Measurements from ENCODE around the gene EPB41L4A.

Gene EPB41L4A

DNA sequence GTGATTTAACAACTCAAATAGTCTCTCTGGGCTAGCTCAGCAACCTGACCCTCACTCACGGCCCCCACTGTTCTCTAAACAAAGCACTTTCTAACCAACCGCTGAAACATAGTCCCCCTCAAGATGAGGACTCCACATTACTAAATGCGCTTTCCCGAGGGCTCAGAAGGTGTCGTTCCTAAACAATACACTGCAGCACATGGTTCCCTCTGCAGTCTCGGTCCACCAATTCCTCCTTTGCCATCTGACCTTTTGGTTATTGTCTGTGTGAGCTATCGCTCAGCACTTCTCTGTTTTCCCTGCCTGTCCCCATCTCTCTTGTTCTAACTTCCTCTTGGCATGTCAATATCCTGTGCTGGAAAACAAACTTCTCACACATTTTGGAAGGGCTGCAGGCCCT lies 7.2 kb downstream of the EPB41L4A start:
- TF ChIP-seq GATA3 (IDR thresholded peaks at IDR 0.05; ENCODE audit: low read depth, low read length) (no peak), GATA2 (IDR thresholded peaks at IDR 0.05; ENCODE audit: low read depth, low read length) (no peak)

DNA sequence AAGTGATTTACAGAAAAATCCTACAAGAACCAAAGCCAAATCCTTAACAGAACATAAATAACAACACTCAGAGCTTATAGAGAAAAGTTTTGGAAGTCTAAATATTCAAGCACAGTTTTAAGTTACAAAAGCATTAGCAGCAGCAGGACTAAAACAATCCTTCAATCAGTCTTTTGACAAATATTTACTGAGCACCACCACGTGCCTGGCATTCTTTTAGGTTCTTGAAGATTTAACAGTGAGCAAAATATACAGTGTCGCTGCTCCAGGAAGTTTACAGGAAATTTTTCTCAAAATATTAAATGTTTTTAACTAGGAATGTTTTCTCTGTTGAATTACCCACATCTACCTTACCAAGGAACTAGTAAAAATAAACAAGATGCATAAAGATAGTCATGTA lies 11.4 kb downstream of the EPB41L4A start:
- TF ChIP-seq GATA3 (IDR thresholded peaks at IDR 0.05; ENCODE audit: low read depth, low read length) (no peak), GATA2 (IDR thresholded peaks at IDR 0.05; ENCODE audit: low read depth, low read length) (no peak)

- TF ChIP-seq GATA2 (IDR thresholded peaks at IDR 0.05; ENCODE audit: low read depth, low read length) (no peak), GATA3 (IDR thresholded peaks at IDR 0.05; ENCODE audit: low read depth, low read length) (no peak)
Observed at GRCh38 chr5:112407240-112407639, 11.8 kb downstream of the EPB41L4A start.

DNA sequence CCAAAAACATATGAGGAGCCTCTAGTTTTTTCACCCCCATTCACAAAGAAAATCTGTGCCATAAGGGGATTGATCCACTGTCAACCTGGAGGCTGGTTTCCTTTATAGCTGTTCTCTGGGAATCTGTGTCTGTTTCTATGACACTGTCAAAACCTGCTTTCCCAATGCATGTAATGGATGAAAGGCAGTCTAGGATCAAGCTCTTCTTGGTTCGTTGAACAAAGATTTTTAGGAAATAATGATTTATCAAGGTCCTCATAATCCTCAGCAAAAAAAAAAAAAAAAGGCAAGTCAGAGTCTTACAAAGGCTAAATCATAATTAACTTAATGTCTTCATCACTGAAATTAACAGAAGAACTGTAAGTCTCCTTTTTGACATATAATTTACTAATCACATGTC lies 16.0 kb downstream of the EPB41L4A start:
- no peak for TF ChIP-seq GATA3 (IDR thresholded peaks at IDR 0.05; ENCODE audit: low read depth, low read length)
- no peak for TF ChIP-seq GATA2 (IDR thresholded peaks at IDR 0.05; ENCODE audit: low read depth, low read length)

GRCh38 chr5:112401924-112402323 lies 17.2 kb downstream of the EPB41L4A start:
- TF ChIP-seq GATA2 (IDR thresholded peaks at IDR 0.05; ENCODE audit: low read depth, low read length) (no peak), GATA3 (IDR thresholded peaks at IDR 0.05; ENCODE audit: low read depth, low read length) (no peak)

- TF ChIP-seq GATA3 (IDR thresholded peaks at IDR 0.05; ENCODE audit: low read depth, low read length): no peak
- TF ChIP-seq GATA2 (IDR thresholded peaks at IDR 0.05; ENCODE audit: low read depth, low read length): no peak
Observed at GRCh38 chr5:112397690-112398089, 21.4 kb downstream of the EPB41L4A start.

- no peak for TF ChIP-seq GATA2 (IDR thresholded peaks at IDR 0.05; ENCODE audit: low read depth, low read length)
- TF ChIP-seq GATA3 (IDR thresholded peaks at IDR 0.05; ENCODE audit: low read depth, low read length): no peak
Observed at GRCh38 chr5:112396430-112396829, 22.6 kb downstream of the EPB41L4A start.

DNA sequence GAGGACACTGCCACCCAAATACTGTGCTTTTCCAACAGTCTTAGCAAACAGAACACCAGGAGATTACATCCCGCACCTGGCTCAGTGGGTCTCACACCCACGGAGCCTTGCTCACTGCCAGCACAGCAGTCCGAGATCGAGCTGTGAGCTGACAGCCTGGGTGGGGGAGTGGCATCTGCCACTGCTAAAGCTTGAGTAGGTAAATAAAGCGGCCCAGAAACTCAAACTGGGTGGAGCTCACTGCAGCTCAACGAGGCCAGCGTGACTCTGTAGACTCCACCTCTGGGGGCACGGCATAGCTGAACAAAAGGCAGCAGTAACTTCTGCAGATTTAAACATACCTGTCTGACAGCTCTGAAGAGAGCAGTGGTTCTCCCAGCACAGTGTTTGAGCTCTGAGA lies 28.8 kb downstream of the EPB41L4A start:
- TF ChIP-seq GATA2 (IDR thresholded peaks at IDR 0.05; ENCODE audit: low read depth, low read length) (no peak), GATA3 (IDR thresholded peaks at IDR 0.05; ENCODE audit: low read depth, low read length) (no peak)

- TF ChIP-seq GATA3 (IDR thresholded peaks at IDR 0.05; ENCODE audit: low read depth, low read length): no peak
- no peak for TF ChIP-seq GATA2 (IDR thresholded peaks at IDR 0.05; ENCODE audit: low read depth, low read length)
Observed at GRCh38 chr5:112388739-112389138, 30.3 kb downstream of the EPB41L4A start.

- TF ChIP-seq GATA3 (IDR thresholded peaks at IDR 0.05; ENCODE audit: low read depth, low read length): no peak
- no peak for TF ChIP-seq GATA2 (IDR thresholded peaks at IDR 0.05; ENCODE audit: low read depth, low read length)
Observed at GRCh38 chr5:112388074-112388473, 31.0 kb downstream of the EPB41L4A start.

- TF ChIP-seq GATA2 (IDR thresholded peaks at IDR 0.05; ENCODE audit: low read depth, low read length) (no peak), GATA3 (IDR thresholded peaks at IDR 0.05; ENCODE audit: low read depth, low read length) (no peak)
Observed at GRCh38 chr5:112386766-112387165, 32.3 kb downstream of the EPB41L4A start.

DNA sequence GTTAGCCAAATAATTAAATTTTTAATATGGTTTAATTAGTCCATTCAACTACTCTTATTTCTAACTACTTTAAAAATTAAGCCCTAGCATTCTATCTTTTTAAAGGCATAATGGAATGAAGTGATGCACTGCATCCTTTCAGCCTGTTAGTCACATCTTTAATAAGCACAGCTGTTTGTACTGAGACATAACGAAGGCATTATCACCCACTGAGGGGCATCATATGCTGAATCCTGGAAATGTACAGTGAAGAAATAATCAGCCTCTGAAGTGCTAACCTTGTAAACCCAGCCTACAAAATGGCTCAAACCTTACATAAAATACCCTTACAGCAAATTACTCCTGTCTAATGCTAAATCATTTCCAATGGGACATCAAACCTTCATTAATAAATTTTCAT lies 33.1 kb downstream of the EPB41L4A start:
- TF ChIP-seq GATA3 (IDR thresholded peaks at IDR 0.05; ENCODE audit: low read depth, low read length): no peak
- no peak for TF ChIP-seq GATA2 (IDR thresholded peaks at IDR 0.05; ENCODE audit: low read depth, low read length)

DNA sequence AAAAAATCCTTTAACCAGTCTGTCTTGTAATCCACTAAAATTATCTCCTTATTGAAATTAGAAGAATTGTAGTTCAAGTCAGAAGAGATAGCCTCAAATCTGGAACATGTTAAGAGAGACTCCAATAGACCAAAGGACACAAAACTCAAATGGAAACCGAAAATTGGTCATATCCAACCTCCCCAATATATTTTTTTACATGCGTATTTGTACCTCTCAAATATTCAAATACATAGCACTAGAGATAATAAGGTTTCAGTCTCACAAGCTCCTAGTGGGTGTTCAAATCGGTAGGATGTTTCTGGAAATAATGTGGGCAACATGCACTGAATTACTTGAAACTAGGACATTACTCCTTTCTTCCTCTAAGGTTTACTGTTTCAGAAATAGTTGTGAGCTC lies 33.5 kb downstream of the EPB41L4A start:
- TF ChIP-seq GATA3 (IDR thresholded peaks at IDR 0.05; ENCODE audit: low read depth, low read length) (no peak), GATA2 (IDR thresholded peaks at IDR 0.05; ENCODE audit: low read depth, low read length) (no peak)

GRCh38 chr5:112384523-112384922 lies 34.6 kb downstream of the EPB41L4A start:
- TF ChIP-seq GATA2 (IDR thresholded peaks at IDR 0.05; ENCODE audit: low read depth, low read length) (no peak), GATA3 (IDR thresholded peaks at IDR 0.05; ENCODE audit: low read depth, low read length) (no peak)

DNA sequence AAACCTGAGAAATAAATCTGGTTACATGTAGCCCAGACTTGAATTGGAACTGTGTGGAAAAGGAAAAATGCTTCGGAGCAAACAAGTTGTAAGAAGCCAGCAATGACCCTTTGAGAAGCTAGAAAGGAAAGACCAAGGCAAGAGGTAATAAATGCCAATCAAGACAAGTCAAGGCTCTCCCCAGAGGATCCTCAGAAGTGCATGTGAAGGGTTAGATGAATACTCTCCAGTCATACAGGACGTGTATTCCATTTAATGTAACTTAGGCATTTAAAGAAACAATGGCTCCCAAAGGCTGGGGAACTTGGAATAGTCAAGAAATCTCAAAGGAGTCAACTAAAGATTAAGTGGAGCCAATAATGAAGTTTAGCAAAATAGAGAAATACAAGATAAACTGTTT lies 36.2 kb downstream of the EPB41L4A start:
- TF ChIP-seq GATA3 (IDR thresholded peaks at IDR 0.05; ENCODE audit: low read depth, low read length) (no peak), GATA2 (IDR thresholded peaks at IDR 0.05; ENCODE audit: low read depth, low read length) (no peak)

- no peak for TF ChIP-seq GATA3 (IDR thresholded peaks at IDR 0.05; ENCODE audit: low read depth, low read length)
- no peak for TF ChIP-seq GATA2 (IDR thresholded peaks at IDR 0.05; ENCODE audit: low read depth, low read length)
Observed at GRCh38 chr5:112381521-112381920, 37.6 kb downstream of the EPB41L4A start.

Data from SH-SY5Y (cell line).